ENCODE data around the gene NHS. TPM values are rescaled to one million over a fixed set of nuclear protein-coding genes. Genes with fewer than 3 reads are reported as not detected.

Gene NHS
- total RNA-seq, 1 experiment from 2014 or later = 0.05 TPM

- in situ Hi-C loops (cut with HindIII; ENCODE audit: low pct_unique_long_range_greater_than_20kb, low sequenced_read_pairs) = no loop called here
- peak; percentile 16 for DNase-seq (ENCODE audit: low read depth, low spot score)
These were observed 363.1 kb downstream of the NHS start for GRCh38 chrX:17737986-17738713.

- no peak for DNase-seq (ENCODE audit: low read depth, low spot score)
- in situ Hi-C loops (cut with HindIII; ENCODE audit: low pct_unique_long_range_greater_than_20kb, low sequenced_read_pairs) = no loop called here
These were observed 363.9 kb downstream of the NHS start for GRCh38 chrX:17738737-17739535.

DNA sequence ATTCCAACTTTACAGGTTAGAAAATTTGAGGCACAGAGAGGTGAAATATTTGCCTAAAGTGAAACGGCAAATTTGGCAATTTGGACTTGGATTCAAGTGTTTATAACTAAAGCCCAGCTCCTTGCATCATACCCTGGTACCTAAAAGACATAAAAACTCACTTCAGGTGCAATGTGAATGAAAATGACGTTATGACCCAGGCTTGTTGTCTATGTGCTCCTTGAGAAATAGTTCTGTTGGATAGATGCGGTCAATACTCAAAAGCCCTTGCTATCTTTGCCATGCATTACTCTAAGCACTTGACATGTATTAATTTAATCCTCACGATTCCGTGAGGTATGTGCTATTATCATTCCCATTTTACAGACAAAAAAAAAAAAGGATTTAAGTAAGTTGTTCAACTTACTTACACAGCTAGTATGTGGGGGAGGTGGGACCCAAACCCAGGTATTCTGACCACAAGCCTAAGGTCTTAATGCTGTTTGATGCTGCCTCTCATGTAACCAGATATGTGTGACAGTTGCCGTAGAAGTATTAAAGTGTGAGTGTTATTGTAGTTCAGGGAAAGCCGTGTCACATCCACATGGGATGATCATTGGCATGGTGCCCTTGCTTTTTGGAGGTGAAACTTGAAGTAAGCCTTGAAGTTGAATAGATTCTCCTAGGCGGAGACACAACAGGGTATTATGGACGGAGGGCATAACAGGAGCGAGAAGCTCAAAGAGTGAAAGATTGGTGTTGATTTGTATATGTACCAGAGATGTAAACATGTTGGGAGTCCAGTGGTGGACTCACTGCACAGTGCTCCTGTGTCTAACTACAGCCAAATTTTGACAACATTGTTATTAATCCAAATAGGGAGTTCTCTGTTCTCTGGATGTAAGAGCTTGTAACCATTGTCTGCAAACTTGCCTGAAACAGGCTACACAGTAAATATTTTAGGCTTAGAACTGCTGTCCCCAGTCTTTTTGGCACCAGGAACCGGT lies 365.4 kb downstream of the NHS start:
- no peak for DNase-seq (ENCODE audit: low read depth, low spot score)
- in situ Hi-C loops (cut with HindIII; ENCODE audit: low pct_unique_long_range_greater_than_20kb, low sequenced_read_pairs) = no loop called here

DNA sequence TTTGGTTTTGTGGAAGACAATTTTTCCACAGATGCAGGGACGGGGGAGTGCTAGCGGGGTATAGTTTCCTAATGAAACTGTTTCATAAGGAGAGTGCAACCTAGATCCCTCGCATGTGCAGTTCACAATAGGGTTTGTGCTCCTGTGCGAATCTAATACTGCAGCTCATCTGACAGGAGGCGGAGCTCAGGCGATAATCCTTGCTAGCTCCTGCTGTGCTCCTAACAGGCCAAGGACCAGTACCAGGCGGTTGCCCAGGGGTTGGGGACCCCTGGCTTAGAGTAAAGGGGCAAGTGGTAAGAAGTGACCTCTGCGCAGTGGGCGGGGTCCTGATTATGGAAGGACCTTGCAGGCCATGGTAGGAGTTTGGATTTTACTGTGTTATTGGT lies 366.1 kb downstream of the NHS start:
- DNase-seq (ENCODE audit: low read depth, low spot score) = no peak
- in situ Hi-C loops (cut with HindIII; ENCODE audit: low pct_unique_long_range_greater_than_20kb, low sequenced_read_pairs) = no loop called here

GRCh38 chrX:17743913-17744312 lies 368.9 kb downstream of the NHS start:
- no peak for DNase-seq (ENCODE audit: low read depth, low spot score)
- in situ Hi-C loops (cut with HindIII; ENCODE audit: low pct_unique_long_range_greater_than_20kb, low sequenced_read_pairs) = no loop called here

DNA sequence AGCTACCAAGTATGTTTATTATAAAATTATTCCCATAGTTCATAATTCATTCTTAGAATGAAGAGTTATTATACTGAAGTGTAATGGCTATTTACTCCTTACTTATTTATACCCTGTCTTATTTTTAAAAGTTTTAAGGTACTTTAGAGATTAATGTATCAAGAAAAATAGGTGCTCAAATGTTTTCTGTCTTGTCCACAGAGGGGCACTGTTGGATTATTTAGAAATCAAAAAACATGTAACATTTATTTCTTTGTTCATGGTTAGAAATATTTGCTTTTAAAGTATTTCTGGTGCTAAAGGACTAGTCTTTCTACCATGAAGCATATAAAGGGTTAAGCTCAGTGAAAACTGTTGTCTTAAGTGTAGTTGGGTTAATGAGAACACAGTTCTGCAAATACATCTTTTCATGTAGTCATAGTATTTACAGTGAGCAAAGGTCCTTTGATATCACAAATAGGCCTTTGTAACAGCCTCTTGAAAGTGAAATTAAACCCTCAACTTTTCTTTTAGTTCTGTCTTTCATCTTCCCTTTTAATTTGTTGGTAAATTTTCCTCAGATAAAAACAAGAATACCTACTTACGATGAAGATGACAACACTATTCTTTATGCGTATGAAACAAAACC lies 370.0 kb downstream of the NHS start:
- in situ Hi-C loops (cut with HindIII; ENCODE audit: low pct_unique_long_range_greater_than_20kb, low sequenced_read_pairs) = no loop called here
- peak; percentile 3 for DNase-seq (ENCODE audit: low read depth, low spot score)

DNA sequence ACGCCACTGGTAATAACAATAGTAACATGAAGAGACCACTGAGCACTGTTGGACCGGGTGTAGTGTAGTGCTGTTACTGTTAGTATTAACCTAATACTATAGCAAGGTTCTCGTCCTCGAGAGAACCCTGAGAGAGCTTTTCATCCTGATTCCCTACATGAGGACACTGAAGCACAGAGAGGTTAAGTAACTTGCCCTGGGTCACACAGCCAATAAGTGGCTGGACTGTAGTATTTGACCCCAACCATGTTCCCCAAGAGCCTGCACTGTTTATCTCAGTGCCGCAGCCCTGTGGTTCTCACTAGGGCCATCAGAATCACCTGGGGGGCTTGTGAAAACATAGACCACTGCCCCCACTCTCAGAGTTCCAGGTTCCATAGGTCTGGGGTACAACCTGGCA lies 372.7 kb downstream of the NHS start:
- in situ Hi-C loops (cut with HindIII; ENCODE audit: low pct_unique_long_range_greater_than_20kb, low sequenced_read_pairs) = no loop called here
- no peak for DNase-seq (ENCODE audit: low read depth, low spot score)

DNA sequence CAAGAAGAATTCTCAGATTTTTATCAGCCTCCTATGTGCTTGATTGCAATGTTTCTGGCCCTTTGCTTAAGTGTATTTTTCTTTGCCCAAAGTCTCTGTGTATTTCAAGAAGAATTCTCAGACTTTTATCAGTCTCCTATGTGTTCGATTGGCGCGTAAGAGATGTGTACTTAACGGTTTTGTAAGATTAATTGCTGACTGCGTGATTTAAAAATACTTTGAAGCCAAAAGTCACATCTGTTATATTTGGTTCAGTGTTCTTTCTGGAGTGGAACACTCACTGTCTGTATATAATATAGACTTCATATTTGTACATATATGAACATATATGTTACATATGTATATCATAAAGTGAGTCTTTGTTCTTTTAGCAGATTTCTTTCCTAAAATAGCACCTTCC lies 373.7 kb downstream of the NHS start:
- DNase-seq (ENCODE audit: low read depth, low spot score) = no peak
- in situ Hi-C loops (cut with HindIII; ENCODE audit: low pct_unique_long_range_greater_than_20kb, low sequenced_read_pairs) = no loop called here

DNA sequence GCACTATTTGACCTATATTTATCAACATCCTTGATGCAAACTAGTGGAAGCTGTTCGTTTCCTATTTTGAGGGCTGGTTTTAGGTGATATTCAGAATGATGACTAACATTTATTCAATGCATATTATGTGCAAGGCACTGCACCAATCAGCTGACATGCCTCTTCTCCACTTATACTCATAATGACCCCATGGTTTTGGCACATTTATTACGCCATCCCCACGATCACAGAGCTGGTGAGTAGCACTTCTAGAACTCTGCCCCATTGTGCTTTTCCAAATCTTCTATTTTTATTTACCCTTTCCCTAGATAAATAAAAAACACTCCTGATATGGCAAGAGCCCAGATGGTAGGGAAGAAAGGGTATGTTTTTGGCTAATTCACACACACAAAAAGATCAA lies 375.4 kb downstream of the NHS start:
- DNase-seq (ENCODE audit: low read depth, low spot score) = no peak
- in situ Hi-C loops (cut with HindIII; ENCODE audit: low pct_unique_long_range_greater_than_20kb, low sequenced_read_pairs) = no loop called here

DNA sequence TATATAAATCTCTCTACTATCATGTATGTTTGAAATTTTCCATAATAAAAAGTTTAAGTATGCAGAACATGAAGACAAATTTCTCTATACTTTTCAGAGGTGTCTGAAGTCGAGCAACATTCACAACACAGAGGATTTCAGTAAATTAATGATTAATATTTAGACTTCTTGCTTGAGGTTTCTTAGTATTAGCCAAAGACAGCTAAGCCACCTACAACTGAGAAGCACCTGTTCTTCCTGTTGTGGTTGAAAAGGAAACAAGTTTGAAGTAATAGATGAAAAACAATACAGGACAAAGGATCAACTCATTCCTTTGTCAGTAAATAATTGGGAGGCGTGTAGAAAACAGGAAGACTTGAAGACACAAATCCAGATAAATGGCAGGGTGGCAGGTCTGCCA lies 383.4 kb downstream of the NHS start:
- no peak for DNase-seq (ENCODE audit: low read depth, low spot score)
- in situ Hi-C loops (cut with HindIII; ENCODE audit: low pct_unique_long_range_greater_than_20kb, low sequenced_read_pairs) = no loop called here

- in situ Hi-C loops (cut with HindIII; ENCODE audit: low pct_unique_long_range_greater_than_20kb, low sequenced_read_pairs) = no loop called here
- peak; percentile 15 for DNase-seq (ENCODE audit: low read depth, low spot score)
These were observed 385.0 kb downstream of the NHS start for GRCh38 chrX:17759990-17760389.

GRCh38 chrX:17767734-17768133 lies 392.7 kb downstream of the NHS start:
- in situ Hi-C loops (cut with HindIII; ENCODE audit: low pct_unique_long_range_greater_than_20kb, low sequenced_read_pairs) = no loop called here
- DNase-seq (ENCODE audit: low read depth, low spot score) = peak; percentile 15

- in situ Hi-C loops (cut with HindIII; ENCODE audit: low pct_unique_long_range_greater_than_20kb, low sequenced_read_pairs) = no loop called here
- no peak for DNase-seq (ENCODE audit: low read depth, low spot score)
These were observed 394.0 kb downstream of the NHS start for GRCh38 chrX:17768997-17769396.

- in situ Hi-C loops (cut with HindIII; ENCODE audit: low pct_unique_long_range_greater_than_20kb, low sequenced_read_pairs) = no loop called here
- DNase-seq (ENCODE audit: low read depth, low spot score) = no peak
These were observed 394.8 kb downstream of the NHS start for GRCh38 chrX:17769701-17770269.

DNA sequence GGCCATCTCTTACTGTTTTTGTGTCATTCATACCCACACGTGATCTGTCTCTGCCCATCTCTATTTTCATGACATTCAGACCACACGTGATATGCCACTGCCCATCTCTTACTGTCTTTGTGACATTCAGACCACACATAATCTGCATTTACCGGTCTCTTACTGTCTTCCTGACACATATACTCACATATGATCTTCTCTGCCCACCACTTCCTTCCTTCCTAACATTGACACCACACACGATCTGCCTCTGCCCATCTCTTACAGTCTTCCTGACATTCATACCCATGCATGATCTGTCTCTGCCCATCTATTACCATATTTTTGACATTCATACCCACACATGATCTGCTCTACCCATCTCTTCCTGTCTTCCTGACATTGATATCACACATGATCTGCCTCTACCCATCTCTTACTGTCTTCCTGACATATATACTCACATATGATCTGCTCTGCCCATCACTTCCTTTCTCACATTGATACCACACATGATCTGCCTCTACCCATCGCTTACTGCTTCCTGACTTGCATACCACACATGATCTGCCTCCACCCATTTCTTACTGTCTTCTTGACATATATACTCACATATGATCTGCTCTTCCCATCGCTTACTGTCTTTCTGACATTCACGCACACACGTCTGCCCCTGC lies 398.3 kb downstream of the NHS start:
- in situ Hi-C loops (cut with HindIII; ENCODE audit: low pct_unique_long_range_greater_than_20kb, low sequenced_read_pairs) = no loop called here
- no peak for DNase-seq (ENCODE audit: low read depth, low spot score)

DNA sequence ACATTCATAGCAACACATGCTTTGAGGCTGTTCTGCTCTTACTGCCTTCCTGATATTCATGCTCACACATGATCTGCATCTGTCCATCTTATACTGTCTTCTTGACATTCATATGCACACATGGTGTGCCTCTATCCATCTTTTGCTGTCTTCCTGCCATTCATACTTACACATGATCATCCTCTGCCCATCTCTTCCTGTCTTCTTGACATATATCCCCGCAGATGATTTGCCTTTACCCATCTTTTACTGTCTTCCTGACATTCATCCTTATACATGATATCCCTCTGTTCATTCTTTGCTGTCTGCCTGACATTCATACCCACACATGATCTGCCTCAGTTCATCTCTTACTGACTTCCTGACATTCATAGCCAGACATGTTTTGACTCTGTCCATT lies 399.1 kb downstream of the NHS start:
- in situ Hi-C loops (cut with HindIII; ENCODE audit: low pct_unique_long_range_greater_than_20kb, low sequenced_read_pairs) = no loop called here
- no peak for DNase-seq (ENCODE audit: low read depth, low spot score)

GRCh38 chrX:17778997-17779396 lies 404.0 kb downstream of the NHS start:
- DNase-seq (ENCODE audit: low read depth, low spot score) = no peak
- in situ Hi-C loops (cut with HindIII; ENCODE audit: low pct_unique_long_range_greater_than_20kb, low sequenced_read_pairs) = no loop called here
